ENCODE results near the gene FES.

DNA sequence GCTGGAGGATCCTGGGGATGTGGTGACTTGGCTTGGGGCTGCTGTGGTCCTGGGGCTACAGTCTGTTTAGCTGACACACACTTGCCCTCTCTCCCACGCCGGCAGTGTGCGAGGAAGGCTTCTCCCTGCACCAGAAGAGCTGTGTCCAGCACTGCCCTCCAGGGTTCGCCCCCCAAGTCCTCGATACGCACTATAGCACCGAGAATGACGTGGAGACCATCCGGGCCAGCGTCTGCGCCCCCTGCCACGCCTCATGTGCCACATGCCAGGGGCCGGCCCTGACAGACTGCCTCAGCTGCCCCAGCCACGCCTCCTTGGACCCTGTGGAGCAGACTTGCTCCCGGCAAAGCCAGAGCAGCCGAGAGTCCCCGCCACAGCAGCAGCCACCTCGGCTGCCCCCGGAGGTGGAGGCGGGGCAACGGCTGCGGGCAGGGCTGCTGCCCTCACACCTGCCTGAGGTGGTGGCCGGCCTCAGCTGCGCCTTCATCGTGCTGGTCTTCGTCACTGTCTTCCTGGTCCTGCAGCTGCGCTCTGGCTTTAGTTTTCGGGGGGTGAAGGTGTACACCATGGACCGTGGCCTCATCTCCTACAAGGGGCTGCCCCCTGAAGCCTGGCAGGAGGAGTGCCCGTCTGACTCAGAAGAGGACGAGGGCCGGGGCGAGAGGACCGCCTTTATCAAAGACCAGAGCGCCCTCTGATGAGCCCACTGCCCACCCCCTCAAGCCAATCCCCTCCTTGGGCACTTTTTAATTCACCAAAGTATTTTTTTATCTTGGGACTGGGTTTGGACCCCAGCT is 2.9 kb upstream of the FES start:
- TF ChIP-seq CTCF (IDR thresholded peaks at IDR 0.05; ENCODE audit: low read depth, low read length, poor library complexity, severe bottlenecking) (no peak), EZH2phosphoT487 (IDR thresholded peaks at IDR 0.05; ENCODE audit: borderline replicate concordance, low read length) (no peak)

Data from DOHH2 (cell line).